H1 (cell line): ENCODE measurements around the gene HSPA6. TPM values are rescaled to one million over a fixed set of nuclear protein-coding genes. Genes with fewer than 3 reads are reported as not detected.
"Not testable (repeated sequence)": the region's sequence is repeated elsewhere in the genome, so short reads cannot be mapped to it uniquely, and the experiment has no call there.

Experiments
- CTCF ChIA-PET: fragments of 300-600 bp; sonication (Branson Sonifier 250); formaldehyde crosslinking; loops from one replicate; lab custom pipeline; 2021; ENCODE audit not compliant: partially characterized antibody; lab: Charles Lee
- POLR2A ChIA-PET: fragments of 300-600 bp; sonication (Branson Sonifier 250); formaldehyde crosslinking; loops from one replicate; lab custom pipeline; 2021; ENCODE audit warnings: inconsistent platforms; ENCODE audit not compliant: partially characterized antibody; lab: Charles Lee
- DNase-seq, 2 experiments: peaks; one replicate each; pipeline versions ENCODE4 v3.0.0 to v3.0.0-alpha.2; 2010 to 2022; ENCODE audit warnings: low spot score in 2 of 2, low read depth in 1 of 2, mixed read lengths in 1 of 2
- FAIRE-seq: peaks from 2 replicates; lab custom pipeline; 2011; peaks lifted over from hg19 to GRCh38; lab: Jason Lieb, UNC
- H2AFZ ChIP-seq: 2 replicates; pipeline ENCODE4 v1.8.1; 2012; ENCODE audit warnings: low read length, inconsistent platforms
- H2AK5ac ChIP-seq: 2 replicates; pipeline ENCODE4 v1.6.1; 2013; ENCODE audit warnings: low read depth, low read length
- H2BK120ac ChIP-seq: replicated peaks from 2 replicates; pipeline ENCODE3; 2013; ENCODE audit warnings: low read depth, low read length, inconsistent platforms
- H2BK12ac ChIP-seq: 2 replicates; pipeline ENCODE4 v1.6.1; 2013; ENCODE audit warnings: low read depth, low read length
- H2BK15ac ChIP-seq: 2 replicates; pipeline ENCODE4 v1.6.1; 2013; ENCODE audit warnings: low read length
- H2BK20ac ChIP-seq: 2 replicates; pipeline ENCODE4 v1.6.1; 2013; ENCODE audit warnings: low read length
- H2BK5ac ChIP-seq: 2 replicates; pipeline ENCODE4 v1.6.1; 2013; ENCODE audit warnings: low read depth, low read length
- H3K14ac ChIP-seq: 2 replicates; pipeline ENCODE4 v1.6.1; 2013; ENCODE audit warnings: inconsistent platforms; ENCODE audit not compliant: insufficient read length
- H3K18ac ChIP-seq: 2 replicates; pipeline ENCODE4 v1.6.1; 2013; ENCODE audit warnings: low read length; ENCODE audit errors: extremely low read depth
- H3K23ac ChIP-seq: 2 replicates; pipeline ENCODE4 v1.6.1; 2013; ENCODE audit warnings: inconsistent platforms; ENCODE audit not compliant: insufficient read length
- H3K23me2 ChIP-seq: 2 replicates; pipeline ENCODE4 v1.6.1; 2013; ENCODE audit warnings: low read depth, low read length
- H3K27ac ChIP-seq: 2 replicates; pipeline ENCODE4 v1.6.1; 2011; ENCODE audit warnings: low read depth, low read length, inconsistent platforms
- H3K27me3 ChIP-seq, 4 experiments: replicated peaks in 1 of 4; 1 replicate in 1 of 4; 2 replicates in 3 of 4; pipeline versions ENCODE4 v1.6.1 to v1.8.1; 2011 to 2013; ENCODE audit warnings: low read length in 3 of 4, mild to moderate bottlenecking in 3 of 4, inconsistent platforms in 2 of 4, mixed read lengths in 2 of 4, moderate library complexity in 1 of 4; ENCODE audit not compliant: control insufficient read depth in 3 of 4, insufficient read depth in 3 of 4; ENCODE audit errors: extremely low read depth in 1 of 4
- H3K36me3 ChIP-seq, 4 experiments: 2 replicates each; pipeline versions ENCODE4 v1.6.1 to v1.8.1; 2011 to 2013; ENCODE audit warnings: mild to moderate bottlenecking in 4 of 4, low read length in 3 of 4, moderate library complexity in 2 of 4, control low read depth in 1 of 4, inconsistent platforms in 1 of 4; ENCODE audit not compliant: insufficient read depth in 4 of 4, control insufficient read depth in 2 of 4
- H3K4ac ChIP-seq: replicated peaks from 2 replicates; pipeline ENCODE3; 2013; ENCODE audit warnings: low read length, low read depth, mixed read lengths, inconsistent platforms; ENCODE audit not compliant: insufficient read length
- H3K4me1 ChIP-seq, 4 experiments: replicated peaks in 1 of 4; 1 replicate in 1 of 4; 2 replicates in 3 of 4; pipeline versions ENCODE4 v1.6.1 to v1.8.1; 2011 to 2013; ENCODE audit warnings: low read length in 3 of 4, inconsistent platforms in 2 of 4, mixed read lengths in 1 of 4; ENCODE audit not compliant: insufficient read depth in 4 of 4, control insufficient read depth in 3 of 4
- H3K4me2 ChIP-seq, 2 experiments: 2 replicates each; pipeline versions ENCODE4 v1.6.1 to v1.8.1; 2011 to 2013; ENCODE audit warnings: low read depth in 2 of 2, low read length in 2 of 2, control low read depth in 1 of 2, inconsistent platforms in 1 of 2, mild to moderate bottlenecking in 1 of 2; ENCODE audit not compliant: insufficient read depth in 1 of 2
- H3K4me3 ChIP-seq, 4 experiments: fragments of 200-600, 300-600 bp in 1 of 4; sonication (generic), shearing (Covaris generic), sonication (Bioruptor Twin) in 1 of 4; 2 replicates each; pipeline versions ENCODE4 v1.5.1 to v1.8.1; 2011 to 2016; ENCODE audit warnings: low read length in 4 of 4, low read depth in 3 of 4, control low read depth in 2 of 4, inconsistent platforms in 2 of 4, mild to moderate bottlenecking in 2 of 4, mixed read lengths in 1 of 4, moderate library complexity in 1 of 4; ENCODE audit not compliant: insufficient read depth in 2 of 4; ENCODE audit errors: extremely low read depth in 1 of 4
- H3K56ac ChIP-seq: replicated peaks from 2 replicates; pipeline ENCODE3; 2013; ENCODE audit warnings: low read depth, mild to moderate bottlenecking, mixed read lengths, low read length, inconsistent platforms; ENCODE audit not compliant: insufficient read length
- H3K79me1 ChIP-seq: 2 replicates; pipeline ENCODE4 v1.6.1; 2013; ENCODE audit warnings: low read depth, low read length, control low read depth
- H3K79me2 ChIP-seq, 2 experiments: 2 replicates each; pipeline versions ENCODE4 v1.6.1 to v1.8.1; 2012 to 2013; ENCODE audit warnings: low read length in 2 of 2, mild to moderate bottlenecking in 2 of 2, inconsistent platforms in 1 of 2; ENCODE audit not compliant: insufficient read depth in 2 of 2, control insufficient read depth in 1 of 2
- H3K9ac ChIP-seq, 4 experiments: replicated peaks in 1 of 4; 1 replicate in 1 of 4; 2 replicates in 3 of 4; pipeline versions ENCODE4 v1.6.1 to v1.8.1; 2011 to 2013; ENCODE audit warnings: low read depth in 3 of 4, low read length in 3 of 4, control low read depth in 2 of 4, mild to moderate bottlenecking in 2 of 4, moderate library complexity in 2 of 4, inconsistent platforms in 1 of 4; ENCODE audit errors: extremely low read depth in 1 of 4
- H3K9me3 ChIP-seq, 2 experiments: 2 replicates each; pipeline versions ENCODE4 v1.6.1 to v1.8.1; 2012 to 2013; ENCODE audit warnings: mild to moderate bottlenecking in 2 of 2, moderate library complexity in 2 of 2, control low read depth in 1 of 2, inconsistent platforms in 1 of 2, low read depth in 1 of 2, low read length in 1 of 2, mixed read lengths in 1 of 2; ENCODE audit not compliant: insufficient read depth in 2 of 2
- H4K20me1 ChIP-seq, 2 experiments: replicated peaks in 1 of 2; 2 replicates each; pipeline versions ENCODE3 to v1.8.1; 2011 to 2013; ENCODE audit warnings: inconsistent platforms in 2 of 2, low read length in 2 of 2, mild to moderate bottlenecking in 1 of 2; ENCODE audit not compliant: insufficient read depth in 2 of 2, control insufficient read depth in 1 of 2
- H4K5ac ChIP-seq: 2 replicates; pipeline ENCODE4 v1.6.1; 2013; ENCODE audit warnings: low read length, low read depth, mixed read lengths, inconsistent platforms; ENCODE audit not compliant: insufficient read length
- H4K8ac ChIP-seq: 2 replicates; pipeline ENCODE4 v1.8.0; 2013; ENCODE audit warnings: mild to moderate bottlenecking, moderate library complexity, low read length, inconsistent platforms; ENCODE audit not compliant: insufficient read depth; ENCODE audit errors: extremely low read depth
- H4K91ac ChIP-seq: replicated peaks from 2 replicates; pipeline ENCODE3; 2013; ENCODE audit warnings: low read length, mixed read lengths, inconsistent platforms; ENCODE audit not compliant: insufficient read length
- KDM4A ChIP-seq: IDR thresholded peaks from one replicate; pipeline ENCODE4 v1.7.1; 2012; ENCODE audit warnings: low read depth, mild to moderate bottlenecking, moderate library complexity, low read length, inconsistent platforms; ENCODE audit not compliant: severe bottlenecking
- NRF1 ChIP-seq: IDR thresholded peaks from 2 replicates; pipeline ENCODE4 v1.6.1; 2011; ENCODE audit warnings: mild to moderate bottlenecking, low read depth, low read length, improper control_type of control experiment
- SIN3A ChIP-seq, 2 experiments: IDR thresholded peaks in 1 of 2; conservative IDR thresholded peaks in 1 of 2; 2 replicates each; pipeline ENCODE4 v1.6.1; 2011 to 2012; ENCODE audit warnings: low read length in 2 of 2, improper control_type of control experiment in 1 of 2, low read depth in 1 of 2, mild to moderate bottlenecking in 1 of 2
- TAF7 ChIP-seq: optimal IDR thresholded peaks from 2 replicates; pipeline ENCODE3; 2011; ENCODE audit warnings: low read depth, mild to moderate bottlenecking, inconsistent platforms, low read length, moderate library complexity, borderline replicate concordance
- WGBS, 2 experiments: shearing (Covaris generic) in 1 of 2; methylation state at CpG; one replicate each; pipeline versions ENCODE4 v1.1.6 to v1.1.7; 2013 to 2015; ENCODE audit warnings: low lambda C conversion rate in 2 of 2, mixed read lengths in 2 of 2, inconsistent platforms in 1 of 2, low coverage in 1 of 2, missing lambda C conversion rate in 1 of 2; ENCODE audit not compliant: insufficient replicate concordance in 2 of 2, insufficient coverage in 1 of 2, insufficient read length in 1 of 2; ENCODE audit errors: extremely low coverage in 1 of 2, missing lambda C conversion rate in 1 of 2; 5-methylcytosine and 5-hydroxymethylcytosine counted together
- polyA plus RNA-seq, 7 experiments: library from polyadenylated mRNA; depleted of rRNA in 3 of 7; stranded (reverse) in 5 of 7; unstranded in 2 of 7; fragments of >200 nt in 5 of 7; fragments of 200-250 nt in 2 of 7; gene quantifications; 1 replicate in 5 of 7; 2 replicates in 1 of 7; 4 replicates in 1 of 7; pipeline versions ENCODE4 v1.2.1 to v1.2.3, GENCODE V29; 2011 to 2013; ENCODE audit warnings: missing spikeins in 2 of 7, mixed read lengths in 2 of 7
- total RNA-seq: library from RNA; stranded (reverse); fragmentation: NEBNext Ultra II Directional; extraction: Animal tissue kit (Norgen Biotek cat#: 25700); gene quantifications from 2 replicates; pipeline ENCODE4 v1.2.1, GENCODE V29; 2021

Gene HSPA6
- total and polyA plus RNA-seq, 2 of the 8 experiments (the other 6 are each of a cell fraction or from before 2014, with no cell fraction given) = 0.06 to 0.15 TPM

DNA sequence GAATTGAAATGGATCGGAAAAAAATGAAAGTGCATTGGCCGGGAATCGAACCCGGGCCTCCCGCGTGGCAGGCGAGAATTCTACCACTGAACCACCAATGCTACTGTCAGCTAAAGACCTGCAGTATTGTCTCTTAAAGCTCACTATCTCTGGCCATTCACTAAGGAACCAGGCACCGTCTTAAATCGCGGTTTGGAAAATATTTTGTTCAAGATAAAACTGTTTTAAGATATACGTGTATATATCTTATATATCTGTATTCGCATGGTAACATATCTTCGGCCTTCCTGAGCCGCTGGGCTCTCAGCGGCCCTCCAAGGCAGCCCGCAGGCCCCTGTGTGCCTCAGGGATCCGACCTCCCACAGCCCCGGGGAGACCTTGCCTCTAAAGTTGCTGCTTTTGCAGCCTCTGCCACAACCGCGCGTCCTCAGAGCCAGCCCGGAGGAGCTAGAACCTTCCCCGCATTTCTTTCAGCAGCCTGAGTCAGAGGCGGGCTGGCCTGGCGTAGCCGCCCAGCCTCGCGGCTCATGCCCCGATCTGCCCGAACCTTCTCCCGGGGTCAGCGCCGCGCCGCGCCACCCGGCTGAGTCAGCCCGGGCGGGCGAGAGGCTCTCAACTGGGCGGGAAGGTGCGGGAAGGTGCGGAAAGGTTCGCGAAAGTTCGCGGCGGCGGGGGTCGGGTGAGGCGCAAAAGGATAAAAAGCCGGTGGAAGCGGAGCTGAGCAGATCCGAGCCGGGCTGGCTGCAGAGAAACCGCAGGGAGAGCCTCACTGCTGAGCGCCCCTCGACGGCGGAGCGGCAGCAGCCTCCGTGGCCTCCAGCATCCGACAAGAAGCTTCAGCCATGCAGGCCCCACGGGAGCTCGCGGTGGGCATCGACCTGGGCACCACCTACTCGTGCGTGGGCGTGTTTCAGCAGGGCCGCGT, at the start of gene HSPA6 (continued):
- peak; percentile 74 for TF ChIP-seq KDM4A
- peak; percentile 38 for TF ChIP-seq TAF7
- 0 out of 4 replicates have a peak, but pooled peaks of 1 of the 2 experiments have one; percentile 9 for TF ChIP-seq SIN3A (conservative IDR thresholded peaks at IDR 0.05 in 1 of 2, IDR thresholded peaks at IDR 0.05 in 1 of 2; ENCODE audit: low read depth in 1 of 2, low read length in 2 of 2)
- TF ChIP-seq NRF1 = peak; percentile 18; the same call in 1 of the 2 replicates

DNA sequence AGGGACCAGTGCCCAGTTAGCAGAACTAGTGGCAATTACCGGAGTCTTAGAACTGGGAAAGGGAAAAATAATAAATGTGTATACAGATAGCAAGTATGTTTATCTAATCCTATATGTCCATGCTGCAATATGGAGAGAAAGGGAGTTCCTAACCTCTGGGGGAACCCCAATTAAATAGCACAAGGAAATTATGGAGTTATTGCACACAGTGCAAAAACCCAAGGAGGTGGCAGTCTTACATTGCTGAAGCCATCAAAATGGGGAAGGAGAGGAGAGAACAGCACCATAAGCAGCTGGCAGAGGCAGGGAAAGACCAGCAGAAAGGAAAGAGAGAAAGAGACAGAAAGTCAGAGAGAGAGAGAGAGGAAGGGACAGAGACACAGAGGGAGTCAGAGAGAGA, 46.6 kb upstream of the HSPA6 start:
- 100% methylated on average over 1 of the region's 1 CpG; no CpG with 5 or more reads in 1 of the 2 experiments for WGBS, 2 experiments
- CTCF ChIA-PET, FAIRE-seq: not testable (repeated sequence)

More for the DNA sequence above, 46.6 kb upstream of the HSPA6 start:
- H3K23ac ChIP-seq, H4K20me1 ChIP-seq, H3K36me3 ChIP-seq, H3K79me1 ChIP-seq, H3K27ac ChIP-seq, H3K4me3 ChIP-seq, H3K4me1 ChIP-seq, H3K4me2 ChIP-seq, H4K91ac ChIP-seq, H3K18ac ChIP-seq, H2AFZ ChIP-seq, H2BK120ac ChIP-seq, H2BK12ac ChIP-seq, H4K8ac ChIP-seq, H3K23me2 ChIP-seq, H2BK5ac ChIP-seq, POLR2A ChIA-PET, H3K9ac ChIP-seq, H3K56ac ChIP-seq, H3K4ac ChIP-seq, H2BK15ac ChIP-seq, H3K14ac ChIP-seq, H2AK5ac ChIP-seq, DNase-seq, H2BK20ac ChIP-seq, H3K79me2 ChIP-seq, H4K5ac ChIP-seq: not testable (repeated sequence)
- Histone ChIP-seq H3K27me3 (peaks cover 1 to 13% (median 7%) of the 10 kb centered on the region in 4 experiments; a peak in 6 of 7 replicates), H3K9me3 (peaks cover 4 to 11% of the 10 kb centered on the region in 2 experiments; a peak in 2 of 4 replicates)
